HepG2 (cell line): ENCODE results near the gene PRKACG. TPM values are rescaled to one million over a fixed set of nuclear protein-coding genes. Genes with fewer than 3 reads are reported as not detected.

Experiments
- BCL3 ChIP-seq: sonication (generic); formaldehyde crosslinking; IDR thresholded peaks from 2 replicates; pipeline ENCODE4 v1.5.1; 2020; ENCODE audit warnings: mild to moderate bottlenecking, missing genetic modification reagents, moderate library complexity
- BRD4 ChIP-seq: sonication (generic); formaldehyde crosslinking; IDR thresholded peaks from 2 replicates; pipeline ENCODE4 v1.4.0; 2020; ENCODE audit warnings: missing genetic modification reagents
- ETV5 ChIP-seq: IDR thresholded peaks from 2 replicates; pipeline ENCODE4 v1.6.1; 2018; ENCODE audit warnings: missing biosample characterization, missing genetic modification reagents, inconsistent platforms, borderline replicate concordance
- HCFC1 ChIP-seq: fragments of 150-350 bp; IDR thresholded peaks from 2 replicates; pipeline ENCODE4 v1.6.1; 2014; ENCODE audit warnings: low read depth, low read length
- MLXIP ChIP-seq: sonication (generic); formaldehyde crosslinking; IDR thresholded peaks from 2 replicates; pipeline ENCODE4 v1.9.0; 2021; ENCODE audit warnings: missing genetic modification reagents, borderline replicate concordance
- NCOA5 ChIP-seq: sonication (generic); formaldehyde crosslinking; IDR thresholded peaks from 2 replicates; pipeline ENCODE4 v1.4.0; 2020; ENCODE audit warnings: missing genetic modification reagents
- PREB ChIP-seq: sonication (generic); formaldehyde crosslinking; IDR thresholded peaks from 2 replicates; pipeline ENCODE4 v1.4.0; 2020; ENCODE audit warnings: missing genetic modification reagents
- RBM22 ChIP-seq: fragments of 200-400 bp; formaldehyde crosslinking; optimal IDR thresholded peaks from 2 replicates; pipeline ENCODE3; 2017; ENCODE audit warnings: mild to moderate bottlenecking, low read length, moderate library complexity
- RFXAP ChIP-seq: sonication (generic); formaldehyde crosslinking; IDR thresholded peaks from 2 replicates; pipeline ENCODE4 v1.4.0; 2020; ENCODE audit warnings: missing genetic modification reagents, borderline replicate concordance
- STAT5B ChIP-seq: sonication (generic); formaldehyde crosslinking; IDR thresholded peaks from 2 replicates; pipeline ENCODE4 v1.4.0; 2020; ENCODE audit warnings: missing genetic modification reagents
- TFDP1 ChIP-seq: IDR thresholded peaks from 2 replicates; pipeline ENCODE4 v1.6.1; 2016; ENCODE audit warnings: missing compliant biosample characterization, missing genetic modification reagents, borderline replicate concordance
- ZBTB25 ChIP-seq: IDR thresholded peaks from 2 replicates; pipeline ENCODE4 v1.6.1; 2018; ENCODE audit warnings: missing genetic modification reagents
- ZBTB7B ChIP-seq: sonication (generic); formaldehyde crosslinking; IDR thresholded peaks from 2 replicates; pipeline ENCODE4 v1.4.0; 2020; ENCODE audit warnings: missing genetic modification reagents
- ZFX ChIP-seq: sonication (generic); formaldehyde crosslinking; IDR thresholded peaks from 2 replicates; pipeline ENCODE4 v1.4.0; 2020; ENCODE audit warnings: mild to moderate bottlenecking, low read depth, missing genetic modification reagents, moderate library complexity
- ZNF275 ChIP-seq: sonication (generic); formaldehyde crosslinking; IDR thresholded peaks from 2 replicates; pipeline ENCODE4 v1.8.0; 2022; ENCODE audit warnings: missing genetic modification reagents, mild to moderate bottlenecking, inconsistent platforms, borderline replicate concordance
- ZNF354B ChIP-seq: sonication (generic); formaldehyde crosslinking; IDR thresholded peaks from 2 replicates; pipeline ENCODE4 v1.8.0; 2022; ENCODE audit warnings: mild to moderate bottlenecking, missing genetic modification reagents
- ZNF512B ChIP-seq: sonication (generic); formaldehyde crosslinking; IDR thresholded peaks from 2 replicates; pipeline ENCODE4 v1.5.1; 2020; ENCODE audit warnings: missing genetic modification reagents, mild to moderate bottlenecking, borderline replicate concordance
- ZNF720 ChIP-seq: sonication (generic); formaldehyde crosslinking; IDR thresholded peaks from 2 replicates; pipeline ENCODE4 v1.4.0; 2020; ENCODE audit warnings: missing genetic modification reagents
- ZSCAN20 ChIP-seq: sonication (generic); formaldehyde crosslinking; IDR thresholded peaks from 2 replicates; pipeline ENCODE4 v1.4.0; 2020; ENCODE audit warnings: missing genetic modification reagents, mild to moderate bottlenecking, borderline replicate concordance
- polyA plus RNA-seq, 8 experiments: library from polyadenylated mRNA; depleted of rRNA in 3 of 8; stranded (reverse) in 7 of 8; unstranded in 1 of 8; fragments of >200 nt; fragmentation: Illumina TruSeq in 4 of 8; extraction: Trizol in 4 of 8; gene quantifications; 2 replicates each; pipeline versions ENCODE4 v1.2.1 to v1.2.3, GENCODE V29; 2011 to 2016; ENCODE audit warnings: low read depth in 4 of 8, missing spikeins in 1 of 8, mixed read lengths in 1 of 8; ENCODE audit not compliant: insufficient read depth in 1 of 8
- total RNA-seq, 5 experiments: library from RNA; depleted of rRNA; stranded (reverse); fragments of >200 nt; fragmentation: Illumina TruSeq; extraction: Trizol; gene quantifications; 2 replicates each; pipeline ENCODE4 v1.2.3, GENCODE V29; 2016; ENCODE audit warnings: low read depth in 1 of 5

The PRKACG gene
- total and polyA plus RNA-seq, 2 of the 13 experiments (the other 11 are each of a cell fraction or from before 2014, with no cell fraction given): not detected

GRCh38 chr9:68973619-68974018 is 40.3 kb downstream of the PRKACG start (continued):
- TF ChIP-seq ZNF512B (CRISPR knock-in tag) (no peak), STAT5B (CRISPR knock-in tag) (no peak), RFXAP (CRISPR knock-in tag) (no peak), ZNF720 (CRISPR knock-in tag) (no peak), ETV5 (CRISPR knock-in tag) (no peak), PREB (no peak), TFDP1 (CRISPR knock-in tag) (no peak), ZBTB7B (CRISPR knock-in tag) (no peak), ZNF354B (CRISPR knock-in tag) (no peak), RBM22 (no peak), ZBTB25 (no peak), MLXIP (no peak), ZFX (CRISPR knock-in tag) (no peak), HCFC1 (no peak), ZSCAN20 (CRISPR knock-in tag) (no peak), BRD4 (CRISPR knock-in tag) (no peak), BCL3 (no peak), NCOA5 (CRISPR knock-in tag) (no peak), ZNF275 (CRISPR knock-in tag) (no peak)
